ENCODE data around the gene ARPC5. TPM values are rescaled to one million over a fixed set of nuclear protein-coding genes. Genes with fewer than 3 reads are reported as not detected.

ARPC5 gene
- polyA plus RNA-seq, 2 of the 4 experiments (the other 2 are of a cell fraction) = 189 to 198 TPM

GRCh38 chr1:183633676-183634343 lies 1.8 kb downstream of the ARPC5 start (continued):
- TF ChIP-seq ZFP36 (IDR thresholded peaks at IDR 0.05; ENCODE audit: borderline replicate concordance, partially characterized antibody) (peak; percentile 15), RAD21 (conservative IDR thresholded peaks at IDR 0.05 in 1 of 2, IDR thresholded peaks at IDR 0.05 in 1 of 2) (peak in 1 of 2 experiments; percentile 28; a peak in 1 of 5 replicates), ZC3H11A (IDR thresholded peaks at IDR 0.05) (no peak), RCOR1 (IDR thresholded peaks at IDR 0.05; ENCODE audit: low read depth, low read length) (no peak), TFCP2L1 (CRISPR knock-in tag; IDR thresholded peaks at IDR 0.05) (no peak), HEYL (CRISPR knock-in tag; IDR thresholded peaks at IDR 0.05) (no peak), NPAS2 (CRISPR knock-in tag; IDR thresholded peaks at IDR 0.05; ENCODE audit: borderline replicate concordance) (no peak), TP53 (CRISPR knock-in tag; IDR thresholded peaks at IDR 0.05) (no peak), GATA3 (IDR thresholded peaks at IDR 0.05; ENCODE audit: borderline replicate concordance) (no peak), JUN (IDR thresholded peaks at IDR 0.05) (no peak), SMC3 (IDR thresholded peaks at IDR 0.05) (peak; percentile 35; the same call in 1 of the 3 replicates), ATOH8 (CRISPR knock-in tag; IDR thresholded peaks at IDR 0.05; ENCODE audit: low read depth) (no peak), ELK1 (IDR thresholded peaks at IDR 0.05; ENCODE audit: low read depth, low read length) (no peak), HDAC2 (IDR thresholded peaks at IDR 0.05) (no peak), ZNF302 (CRISPR knock-in tag; IDR thresholded peaks at IDR 0.05) (no peak), MYC (IDR thresholded peaks at IDR 0.05; ENCODE audit: borderline replicate concordance, low read length) (no peak), KDM1A (IDR thresholded peaks at IDR 0.05; ENCODE audit: low read depth) (no peak), KDM5A (IDR thresholded peaks at IDR 0.05) (no peak), NR3C1 (IDR thresholded peaks at IDR 0.05) (no peak), ZSCAN20 (CRISPR knock-in tag; IDR thresholded peaks at IDR 0.05) (no peak)

- CTCF ChIA-PET = interaction anchor here (0.7 to 4.0 kb wide), 6 partner anchors 10 to 164 kb away, joined by 3 to 21 read pairs (median 3); no protein-coding TSS in a partner anchor
- peaks cover 30% of the 10 kb centered on the region for H3K4me1 ChIP-seq
- no peaks in the 10 kb centered on the region for H3K9me3 ChIP-seq
- no peak for DNase-seq (ENCODE audit: low read depth in 1 of 2, low spot score in 1 of 2)
- 35% methylated on average over 1 of the region's 1 CpG for WGBS (ENCODE audit: missing lambda C conversion rate)
- H3K4me3 ChIP-seq = peak overlapping the region; percentile 96
- peak overlapping the region; percentile 87 for H3K4me2 ChIP-seq
- ATAC-seq = no peak
- H3K27ac ChIP-seq = peak overlapping the region; percentile 9 to 58; a peak in 4 of 6 replicates
- FAIRE-seq = no peak
- no peak for TF ChIP-seq ZNF302 (CRISPR knock-in tag; IDR thresholded peaks at IDR 0.05)
- POLR2A ChIA-PET = no interaction called here
Measured at GRCh38 chr1:183632964-183633363, 2.6 kb downstream of the ARPC5 start.

- FAIRE-seq (no peak), DNase-seq (ENCODE audit: low read depth in 1 of 2, low spot score in 1 of 2) (no peak), ATAC-seq (no peak)
- no peaks in the 10 kb centered on the region for H3K9me3 ChIP-seq
- ChIA-PET POLR2A (interaction anchor here (0.7 to 1.0 kb wide), 2 partner anchors 9 to 23 kb away, joined by 3 to 7 read pairs; no protein-coding TSS in a partner anchor), CTCF (interaction anchor here (0.7 to 4.0 kb wide), 5 partner anchors 9 to 53 kb away, joined by 3 to 21 read pairs (median 3); partner anchors contain the start of gene APOBEC4)
- no peak overlapping the region for H3K27ac ChIP-seq
- peak; percentile 81 to 88; a peak in 3 of 4 replicates for TF ChIP-seq CEBPB (IDR thresholded peaks at IDR 0.05)
- no peak for TF ChIP-seq ZFP36 (IDR thresholded peaks at IDR 0.05; ENCODE audit: borderline replicate concordance, partially characterized antibody)
- no peak for TF ChIP-seq CHD4 (IDR thresholded peaks at IDR 0.05; ENCODE audit: borderline replicate concordance)
- peak; percentile 33; the same call in 1 of the 2 replicates for TF ChIP-seq HES2 (IDR thresholded peaks at IDR 0.05)
- H3K4me1 ChIP-seq = peaks cover 36% of the 10 kb centered on the region
- H3K4me3 ChIP-seq = peak overlapping the region; percentile 96
- H3K4me2 ChIP-seq = peak overlapping the region; percentile 87
- 40% methylated on average over 2 of the region's 2 CpGs for WGBS (ENCODE audit: missing lambda C conversion rate)
Measured at GRCh38 chr1:183632114-183632513, 3.5 kb downstream of the ARPC5 start.

All from A549 (cell line).